Adrenal gland (tissue), 12 donors: ENCODE measurements around the gene CASP14. TPM values are rescaled to one million over a fixed set of nuclear protein-coding genes. Genes with fewer than 3 reads are reported as not detected.

Experiments used
- DNase-seq, 7 donors: peaks; one replicate each; pipeline ENCODE4 v3.0.0-alpha.2; 2019 to 2020
- H3K27ac ChIP-seq, 5 donors: fragments of 200-600 bp; sonication (generic) in 4 of 5; 1 replicate in 3 of 5; 2 replicates in 2 of 5; pipeline versions ENCODE4 v1.5.1 to v1.8.0; 2016 to 2020; ENCODE audit warnings: mild to moderate bottlenecking in 1 of 5
- H3K27me3 ChIP-seq: fragments of 200-600 bp; 2 replicates; pipeline ENCODE4 v1.8.0; 2021
- H3K36me3 ChIP-seq, 2 donors: fragments of 200-600 bp; replicated peaks in 1 of 2; 1 replicate in 1 of 2; 2 replicates in 1 of 2; pipeline versions ENCODE4 v1.5.1 to v1.8.0; 2018 to 2022
- H3K4me1 ChIP-seq, 2 donors: fragments of 200-600 bp; replicated peaks in 1 of 2; 1 replicate in 1 of 2; 2 replicates in 1 of 2; pipeline versions ENCODE4 v1.5.1 to v1.8.0; 2018 to 2021
- H3K4me3 ChIP-seq, 4 donors: fragments of 200-600 bp; sonication (generic) in 3 of 4; one replicate each; pipeline ENCODE4 v1.5.1; 2016 to 2018
- H3K9me3 ChIP-seq, 3 donors: fragments of 200-600 bp; sonication (generic) in 1 of 3; replicated peaks in 1 of 3; 1 replicate in 2 of 3; 2 replicates in 1 of 3; pipeline versions ENCODE4 v1.5.1 to v1.8.0; 2016 to 2021
- POLR2A ChIP-seq, 2 donors: fragments of 450-650 bp; IDR thresholded peaks; one replicate each; pipeline ENCODE4 v1.6.1; 2017; ENCODE audit warnings: antibody characterized with exemption in 2 of 2, mild to moderate bottlenecking in 2 of 2, moderate library complexity in 1 of 2
- WGBS, 4 donors: extraction: QIAGEN DNeasy Blood & Tissue Kit in 2 of 4; methylation state at CpG; one replicate each; pipeline versions ENCODE4 v1.1.5 to v1.1.7; 2013 to 2017; 5-methylcytosine and 5-hydroxymethylcytosine counted together
- intact Hi-C, 2 donors: fragments of 100-400 bp; cut with DNase I; formaldehyde crosslinking; loops; one replicate each; pipeline versions ENCODE4 v1.14.1 to v1.15.0; 2022 to 2023
- polyA plus RNA-seq, 3 donors: library from polyadenylated mRNA; stranded (reverse); fragments of 200-250 nt in 2 of 3; fragments of 350-450 nt in 1 of 3; fragmentation: Illumina TruSeq in 1 of 3; extraction: RNeasy Lipid Tissue Mini Kit (QIAGEN cat#74804) in 1 of 3; gene quantifications; one replicate each; pipeline ENCODE4 v1.2.3, GENCODE V29; 2013 to 2014
- total RNA-seq, 9 donors: library from RNA; depleted of rRNA in 4 of 9; stranded (reverse); fragments of >200 nt in 4 of 9; fragments of 120-200 nt in 1 of 9; fragmentation: NEBNext Ultra II Directional in 1 of 9; extraction: Animal tissue kit (Norgen Biotek cat#: 25700) in 1 of 9; gene quantifications; one replicate each; pipeline versions ENCODE4 v1.1.0 to v1.2.4, GENCODE V29; 2013 to 2023
- TF ChIP-seq, protein P1 (sequence below), 6 experiments: fragments of 450-650 bp in 4 of 6; fragments of 200-600 bp in 2 of 6; sonication (generic) in 1 of 6; IDR thresholded peaks; 1 replicate in 5 of 6; 2 replicates in 1 of 6; pipeline versions ENCODE4 v1.5.1 to v1.8.0; 2016 to 2021; ENCODE audit warnings: antibody characterized with exemption in 6 of 6, mild to moderate bottlenecking in 2 of 6, moderate library complexity in 1 of 6
- donor health status: healthy with polysubstance abuse.
- donor health status: Bipolar disorder and iron deficiency.
- donor health status: DM: yes; HTN: yes; CAD: no.
- donor health status: DM: no; HTN: no; CAD: no.
- donor health status: DM: no; HTN: no; CAD: no.
- donor health status: DM: yes; HTN: yes; CAD: no.

CASP14 gene
- total and polyA plus RNA-seq, 12 donors = not detected

- intact Hi-C loops = no loop called here
- H3K9me3 ChIP-seq = no peaks in the 10 kb centered on the region
- H3K27ac ChIP-seq = no peak within 1 kb of the TSS
- DNase-seq = no peak
- TF ChIP-seq POLR2A (IDR thresholded peaks at IDR 0.05) = no peak
- TF ChIP-seq, protein P1, sequence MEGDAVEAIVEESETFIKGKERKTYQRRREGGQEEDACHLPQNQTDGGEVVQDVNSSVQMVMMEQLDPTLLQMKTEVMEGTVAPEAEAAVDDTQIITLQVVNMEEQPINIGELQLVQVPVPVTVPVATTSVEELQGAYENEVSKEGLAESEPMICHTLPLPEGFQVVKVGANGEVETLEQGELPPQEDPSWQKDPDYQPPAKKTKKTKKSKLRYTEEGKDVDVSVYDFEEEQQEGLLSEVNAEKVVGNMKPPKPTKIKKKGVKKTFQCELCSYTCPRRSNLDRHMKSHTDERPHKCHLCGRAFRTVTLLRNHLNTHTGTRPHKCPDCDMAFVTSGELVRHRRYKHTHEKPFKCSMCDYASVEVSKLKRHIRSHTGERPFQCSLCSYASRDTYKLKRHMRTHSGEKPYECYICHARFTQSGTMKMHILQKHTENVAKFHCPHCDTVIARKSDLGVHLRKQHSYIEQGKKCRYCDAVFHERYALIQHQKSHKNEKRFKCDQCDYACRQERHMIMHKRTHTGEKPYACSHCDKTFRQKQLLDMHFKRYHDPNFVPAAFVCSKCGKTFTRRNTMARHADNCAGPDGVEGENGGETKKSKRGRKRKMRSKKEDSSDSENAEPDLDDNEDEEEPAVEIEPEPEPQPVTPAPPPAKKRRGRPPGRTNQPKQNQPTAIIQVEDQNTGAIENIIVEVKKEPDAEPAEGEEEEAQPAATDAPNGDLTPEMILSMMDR (IDR thresholded peaks at IDR 0.05) = no peak
- H3K27me3 ChIP-seq = peaks cover 17% of the 10 kb centered on the region
- no peaks in the 10 kb centered on the region for H3K36me3 ChIP-seq
- no peak within 1 kb of the TSS for H3K4me3 ChIP-seq
- 58 to 67% (median 63%) methylated on average over 5 to 6 of the region's 6 CpGs for WGBS, 4 donors
- H3K4me1 ChIP-seq = no peaks in the 10 kb centered on the region
Measured at GRCh38 chr19:15081911-15082310, 32.6 kb downstream of the CASP14 start, which contains the start of gene OR1I1. Gene OR1I1, plus strand, starts transcription at chr19:15082211. Its CDS starts 4,855 bp downstream, at chr19:15087066.

DNA sequence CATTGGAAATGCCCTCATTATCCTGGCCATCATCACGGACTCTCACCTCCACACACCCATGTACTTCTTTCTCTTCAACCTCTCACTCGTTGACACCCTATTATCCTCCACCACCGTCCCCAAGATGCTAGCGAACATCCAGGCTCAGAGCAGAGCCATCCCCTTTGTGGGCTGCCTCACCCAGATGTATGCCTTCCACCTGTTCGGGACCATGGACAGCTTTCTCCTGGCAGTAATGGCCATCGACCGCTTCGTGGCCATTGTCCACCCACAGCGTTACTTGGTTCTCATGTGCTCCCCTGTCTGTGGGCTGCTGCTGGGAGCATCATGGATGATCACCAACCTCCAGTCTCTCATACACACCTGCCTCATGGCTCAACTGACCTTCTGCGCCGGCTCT, 37.9 kb downstream of the CASP14 start:
- intact Hi-C loops = no loop called here
- Histone ChIP-seq H3K27ac (no peak overlapping the region), H3K36me3 (no peaks in the 10 kb centered on the region), H3K4me1 (peaks cover 2% of the 10 kb centered on the region in 2 donors), H3K4me3 (no peak overlapping the region), H3K9me3 (no peaks in the 10 kb centered on the region), H3K27me3 (no peaks in the 10 kb centered on the region)
- no peak for TF ChIP-seq POLR2A (IDR thresholded peaks at IDR 0.05)
- TF ChIP-seq, protein P1 (IDR thresholded peaks at IDR 0.05) = no peak
- no peak for DNase-seq
- WGBS, 4 donors = 70 to 76% (median 73%) methylated on average over 11 of the region's 11 CpGs

GRCh38 chr19:15091918-15092753, 42.9 kb downstream of the CASP14 start:
- TF ChIP-seq POLR2A (IDR thresholded peaks at IDR 0.05) = no peak
- TF ChIP-seq, protein P1 (IDR thresholded peaks at IDR 0.05) = peak; percentile 55 to 77 (median 66)
- no peaks in the 10 kb centered on the region for H3K27me3 ChIP-seq
- H3K4me3 ChIP-seq = no peak overlapping the region
- WGBS, 4 donors = 7 to 17% (median 12%) methylated on average over 13 of the region's 13 CpGs
- no peaks in the 10 kb centered on the region for H3K9me3 ChIP-seq
- peak in 6 of 7 donors; percentile 26 to 66 (median 54) for DNase-seq
- peaks cover 5 to 7% of the 10 kb centered on the region in 2 donors for H3K4me1 ChIP-seq
- intact Hi-C loops = loop anchor here (5.0 kb wide), 2 partner anchors 60 to 465 kb away; no protein-coding TSS in a partner anchor
- H3K27ac ChIP-seq = no peak overlapping the region
- H3K36me3 ChIP-seq = no peaks in the 10 kb centered on the region

- Histone ChIP-seq H3K27ac (no peak overlapping the region), H3K4me3 (no peak overlapping the region), H3K36me3 (no peaks in the 10 kb centered on the region), H3K9me3 (no peaks in the 10 kb centered on the region), H3K27me3 (no peaks in the 10 kb centered on the region), H3K4me1 (peaks cover 5 to 7% of the 10 kb centered on the region in 2 donors)
- DNase-seq = no peak
- intact Hi-C loops = loop anchor here (5.0 kb wide), 2 partner anchors 59 to 464 kb away; no protein-coding TSS in a partner anchor
- TF ChIP-seq, protein P1 (IDR thresholded peaks at IDR 0.05) = no peak
- TF ChIP-seq POLR2A (IDR thresholded peaks at IDR 0.05) = no peak
- WGBS, 4 donors = 69 to 81% (median 75%) methylated on average over 2 of the region's 2 CpGs
Measured at GRCh38 chr19:15093001-15093400, 43.7 kb downstream of the CASP14 start.
